PFSK-1 (cell line): Measurements from ENCODE around the gene BECN2.

ENCODE experiments used
- POLR2AphosphoS5 ChIP-seq: IDR thresholded peaks from 2 replicates; pipeline ENCODE4 v1.6.1; 2012; ENCODE audit warnings: low read depth, mild to moderate bottlenecking, control low read depth, low read length, moderate library complexity
- REST ChIP-seq, 2 experiments: IDR thresholded peaks; 2 replicates each; pipeline versions ENCODE4 v1.6.1 to v1.8.0; 2011 to 2012; ENCODE audit warnings: low read depth in 2 of 2, low read length in 2 of 2, control low read depth in 1 of 2, inconsistent platforms in 1 of 2, mild to moderate bottlenecking in 1 of 2, moderate library complexity in 1 of 2; ENCODE audit not compliant: insufficient read depth in 1 of 2
- SIN3A ChIP-seq: IDR thresholded peaks from 2 replicates; pipeline ENCODE4 v1.6.1; 2012; ENCODE audit warnings: mild to moderate bottlenecking, low read length, moderate library complexity, borderline replicate concordance; ENCODE audit not compliant: insufficient read depth
- TAF1 ChIP-seq: IDR thresholded peaks from 2 replicates; pipeline ENCODE4 v1.6.1; 2012; ENCODE audit warnings: low read length, control low read depth, borderline replicate concordance; ENCODE audit not compliant: insufficient read depth

GRCh38 chr1:241972703-241973369 is 15.3 kb downstream of the BECN2 start:
- TF ChIP-seq TAF1: no peak
- no peak for TF ChIP-seq POLR2AphosphoS5
- TF ChIP-seq SIN3A: no peak
- TF ChIP-seq REST (IDR thresholded peaks at IDR 0.05; ENCODE audit: insufficient read depth in 1 of 2, low read depth in 2 of 2, low read length in 2 of 2): no peak
